ENCODE data around the gene APOC4. TPM values are rescaled to one million over a fixed set of nuclear protein-coding genes. Genes with fewer than 3 reads are reported as not detected.

The APOC4 gene
- total RNA-seq, 1 experiment from 2014 or later = not detected

DNA sequence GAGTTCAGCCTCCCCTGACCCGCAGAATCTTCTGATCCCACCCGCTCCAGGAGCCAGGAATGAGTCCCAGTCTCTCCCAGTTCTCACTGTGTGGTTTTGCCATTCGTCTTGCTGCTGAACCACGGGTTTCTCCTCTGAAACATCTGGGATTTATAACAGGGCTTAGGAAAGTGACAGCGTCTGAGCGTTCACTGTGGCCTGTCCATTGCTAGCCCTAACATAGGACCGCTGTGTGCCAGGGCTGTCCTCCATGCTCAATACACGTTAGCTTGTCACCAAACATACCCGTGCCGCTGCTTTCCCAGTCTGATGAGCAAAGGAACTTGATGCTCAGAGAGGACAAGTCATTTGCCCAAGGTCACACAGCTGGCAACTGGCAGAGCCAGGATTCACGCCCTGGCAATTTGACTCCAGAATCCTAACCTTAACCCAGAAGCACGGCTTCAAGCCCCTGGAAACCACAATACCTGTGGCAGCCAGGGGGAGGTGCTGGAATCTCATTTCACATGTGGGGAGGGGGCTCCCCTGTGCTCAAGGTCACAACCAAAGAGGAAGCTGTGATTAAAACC, 37.5 kb upstream of the APOC4 start:
- Histone ChIP-seq H4K20me1 (ENCODE audit: control insufficient read depth, insufficient read depth, insufficient read length) (no peaks in the 10 kb centered on the region), H2BK5ac (ENCODE audit: insufficient read length, low read length) (no peak overlapping the region), H2AFZ (ENCODE audit: low read length) (no peak overlapping the region), H3K23ac (ENCODE audit: insufficient read length, low read depth, low read length) (no peak overlapping the region), H3K27me3 (ENCODE audit: insufficient read depth, low read length) (no peaks in the 10 kb centered on the region), H3K79me1 (ENCODE audit: insufficient read depth, low read depth, low read length, poor library complexity, severe bottlenecking) (no peaks in the 10 kb centered on the region), H2AK5ac (ENCODE audit: insufficient read length, low read length) (no peak overlapping the region), H4K91ac (ENCODE audit: insufficient read length, low read depth, low read length) (no peak overlapping the region), H3K56ac (ENCODE audit: insufficient read length, low read depth, low read length) (no peak overlapping the region), H2BK120ac (ENCODE audit: low read depth, low read length, poor library complexity, severe bottlenecking) (no peak overlapping the region), H3K18ac (ENCODE audit: insufficient read length, low read depth, low read length) (no peak overlapping the region), H3T11ph (ENCODE audit: low read length) (no peak overlapping the region), H3K79me2 (ENCODE audit: insufficient read depth, low read length) (no peaks in the 10 kb centered on the region; the same call in 1 of the 2 replicates), H4K8ac (replicated peaks; ENCODE audit: insufficient read length, low read depth, low read length) (no peak overlapping the region), H4K5ac (ENCODE audit: insufficient read length, low read depth, low read length) (no peak overlapping the region), H3K27ac (ENCODE audit: insufficient read length, low read depth, low read length) (no peak overlapping the region), H3K4ac (ENCODE audit: low read depth, low read length) (no peak overlapping the region), H3K14ac (ENCODE audit: insufficient read depth, low read length) (no peak overlapping the region), H3K4me2 (ENCODE audit: insufficient read depth, insufficient read length, low read length) (no peak overlapping the region), H3K9me3 (ENCODE audit: control insufficient read depth, low read depth, low read length) (no peaks in the 10 kb centered on the region), H2BK12ac (ENCODE audit: insufficient read length, low read depth, low read length) (no peak overlapping the region), H2BK15ac (ENCODE audit: low read depth, low read length) (no peak overlapping the region), H3K4me1 (ENCODE audit: insufficient read depth, low read length) (no peaks in the 10 kb centered on the region), H2BK20ac (ENCODE audit: low read depth, low read length, poor library complexity, severe bottlenecking) (no peak overlapping the region), H3K23me2 (ENCODE audit: insufficient read length, low read depth, low read length, poor library complexity, severe bottlenecking) (no peaks in the 10 kb centered on the region), H3K9ac (ENCODE audit: extremely low read depth, insufficient read length, low read length) (no peak overlapping the region)
- no CpG with 5 or more reads among the region's 12 CpGs for WGBS (ENCODE audit: extremely low coverage, insufficient read length, low lambda C conversion rate)
- Mint-ChIP-seq H3K9me3 (no peaks in the 10 kb centered on the region), H3K27me3 (ENCODE audit: low read depth) (no peaks in the 10 kb centered on the region), H3K4me1 (peaks cover 11 to 27% of the 10 kb centered on the region in 2 experiments), H3K4me3 (peak overlapping the region; percentile 92 to 99; a peak in 3 of 5 replicates), H3K36me3 (ENCODE audit: insufficient read depth in 1 of 3, low read depth in 3 of 3) (peaks cover 28 to 68% (median 58%) of the 10 kb centered on the region in 3 experiments; a peak in 6 of 7 replicates), H3K27ac (peak overlapping the region in 2 of 3 experiments; percentile 44 to 76; a peak in 3 of 7 replicates)
- TF ChIP-seq, protein P1, sequence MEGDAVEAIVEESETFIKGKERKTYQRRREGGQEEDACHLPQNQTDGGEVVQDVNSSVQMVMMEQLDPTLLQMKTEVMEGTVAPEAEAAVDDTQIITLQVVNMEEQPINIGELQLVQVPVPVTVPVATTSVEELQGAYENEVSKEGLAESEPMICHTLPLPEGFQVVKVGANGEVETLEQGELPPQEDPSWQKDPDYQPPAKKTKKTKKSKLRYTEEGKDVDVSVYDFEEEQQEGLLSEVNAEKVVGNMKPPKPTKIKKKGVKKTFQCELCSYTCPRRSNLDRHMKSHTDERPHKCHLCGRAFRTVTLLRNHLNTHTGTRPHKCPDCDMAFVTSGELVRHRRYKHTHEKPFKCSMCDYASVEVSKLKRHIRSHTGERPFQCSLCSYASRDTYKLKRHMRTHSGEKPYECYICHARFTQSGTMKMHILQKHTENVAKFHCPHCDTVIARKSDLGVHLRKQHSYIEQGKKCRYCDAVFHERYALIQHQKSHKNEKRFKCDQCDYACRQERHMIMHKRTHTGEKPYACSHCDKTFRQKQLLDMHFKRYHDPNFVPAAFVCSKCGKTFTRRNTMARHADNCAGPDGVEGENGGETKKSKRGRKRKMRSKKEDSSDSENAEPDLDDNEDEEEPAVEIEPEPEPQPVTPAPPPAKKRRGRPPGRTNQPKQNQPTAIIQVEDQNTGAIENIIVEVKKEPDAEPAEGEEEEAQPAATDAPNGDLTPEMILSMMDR (conservative IDR thresholded peaks at IDR 0.05) = peak; percentile 68
- DNase-seq = peak; percentile 68

Measured in H9 (cell line).